Fibroblast of upper back skin (primary cell): Measurements from ENCODE around the gene HOXC11.

ENCODE experiments used
- DNase-seq: peaks from one replicate; pipeline ENCODE4 v3.0.0-alpha.2; 2013

HOXC11 gene

DNA sequence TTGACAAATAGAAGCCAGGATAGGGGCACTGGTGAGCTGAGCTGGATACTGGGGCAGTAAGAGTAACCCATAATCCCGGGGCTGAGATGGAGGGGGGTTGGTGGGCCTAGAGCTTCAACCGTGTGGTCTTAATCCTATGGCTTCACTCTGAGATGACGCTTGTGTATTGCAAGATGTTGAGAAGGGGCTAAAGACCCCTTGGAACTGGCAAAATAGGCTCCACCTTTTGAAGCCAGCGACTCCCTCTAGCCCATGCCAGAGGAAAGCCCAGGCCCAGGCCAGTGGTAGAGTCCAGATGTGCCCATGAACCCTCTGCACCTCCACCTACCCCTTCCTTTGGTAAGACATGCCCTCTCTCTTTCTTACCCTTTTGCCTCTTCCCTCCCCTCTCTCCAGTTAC, 13.6 kb upstream of the HOXC11 start:
- no peak for DNase-seq

DNA sequence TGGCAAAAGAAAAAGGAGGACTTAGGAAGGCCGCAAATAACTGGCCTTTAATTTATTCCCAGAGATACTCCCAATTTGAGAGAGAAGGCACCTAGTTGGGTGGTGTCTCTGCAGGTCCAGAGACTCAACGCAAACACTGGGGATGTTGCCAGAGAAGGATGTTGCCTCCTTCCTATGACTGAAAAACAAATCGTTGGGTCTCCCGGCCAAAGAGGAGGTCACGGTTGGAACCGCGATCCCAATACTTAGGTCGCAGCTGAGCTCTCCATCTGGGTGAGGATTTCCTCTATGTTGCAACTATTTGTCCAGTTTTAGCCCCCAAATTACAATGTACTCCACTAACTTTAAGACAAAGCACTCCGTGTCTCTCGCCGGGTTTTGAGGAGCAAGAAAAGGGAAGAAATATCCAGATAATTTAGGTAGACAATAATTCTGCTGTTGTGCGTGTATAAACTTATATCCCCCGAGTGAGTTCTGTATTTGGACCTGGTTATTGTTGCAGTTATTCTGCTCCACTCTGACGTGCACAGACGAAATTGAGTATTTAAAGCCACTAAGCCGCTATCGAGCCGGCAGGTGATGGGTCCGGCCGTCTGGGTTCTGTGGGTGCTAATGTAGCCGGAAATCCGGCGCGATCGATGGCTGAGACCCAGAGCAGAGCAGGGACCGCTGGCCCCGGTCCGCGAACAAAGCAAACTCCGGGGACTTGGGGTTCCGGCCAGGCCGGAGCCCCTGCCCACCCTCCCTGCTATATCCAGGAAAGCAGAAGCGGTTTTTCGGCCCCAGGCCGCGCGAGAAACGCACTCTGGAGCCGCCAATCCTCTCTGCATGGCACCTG, 12.5 kb upstream of the HOXC11 start:
- no peak for DNase-seq

DNA sequence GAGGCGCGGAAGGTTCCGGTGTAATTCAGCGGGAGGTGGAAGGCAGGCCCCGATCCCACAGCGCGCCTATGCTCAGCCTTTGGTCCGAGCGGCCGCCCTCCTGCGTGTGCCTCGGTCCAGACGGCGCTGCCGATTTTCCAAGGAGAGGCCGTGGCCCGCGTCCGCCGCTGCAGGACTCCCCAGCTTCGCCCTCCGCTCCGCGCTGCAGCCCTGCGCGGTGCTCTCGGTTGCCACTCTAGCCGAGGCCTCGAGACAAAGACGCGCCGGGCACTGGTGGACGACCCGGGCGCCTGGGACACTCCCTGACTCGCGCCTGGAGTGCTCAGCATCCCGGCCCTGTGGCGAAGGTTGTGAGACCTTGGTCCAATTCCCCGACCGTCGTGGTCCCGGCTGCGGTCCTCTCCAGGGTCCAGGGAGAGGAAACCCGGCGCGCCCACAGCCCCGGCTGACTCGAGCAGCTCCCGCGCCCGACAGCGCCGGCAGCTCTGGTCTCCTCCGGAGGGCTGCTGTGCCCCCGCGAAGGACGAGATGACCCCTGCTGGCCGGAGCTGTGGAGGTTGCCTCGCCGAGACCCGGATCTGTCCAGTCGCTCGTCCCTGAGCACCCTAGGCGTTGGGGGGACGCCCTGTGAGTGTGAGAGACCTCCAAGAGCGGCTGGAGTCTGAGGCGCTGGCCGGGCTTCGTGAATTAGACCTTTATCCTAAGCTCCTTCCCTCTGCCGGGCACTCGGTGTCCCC, 11.7 kb upstream of the HOXC11 start:
- DNase-seq: no peak

DNA sequence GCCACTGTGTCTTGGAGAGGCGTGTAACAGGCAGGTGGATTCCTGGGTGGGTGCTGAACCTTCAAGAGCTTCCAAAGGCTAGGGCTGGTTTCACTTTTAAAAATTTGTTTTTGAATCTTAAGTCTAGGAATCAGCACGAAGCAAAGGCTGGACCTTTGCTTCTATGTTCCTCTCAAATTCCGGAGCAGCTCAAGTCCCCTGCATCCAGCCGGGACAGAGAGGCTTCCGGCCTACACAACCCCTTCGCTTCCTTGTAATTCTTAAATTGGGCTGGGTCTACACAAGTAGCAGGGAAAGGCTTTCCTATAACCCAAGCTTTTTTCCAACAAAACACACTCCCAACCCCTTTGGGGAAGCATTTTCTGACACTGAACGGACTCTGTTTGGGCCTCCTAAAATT, 9.9 kb upstream of the HOXC11 start:
- no peak for DNase-seq

DNA sequence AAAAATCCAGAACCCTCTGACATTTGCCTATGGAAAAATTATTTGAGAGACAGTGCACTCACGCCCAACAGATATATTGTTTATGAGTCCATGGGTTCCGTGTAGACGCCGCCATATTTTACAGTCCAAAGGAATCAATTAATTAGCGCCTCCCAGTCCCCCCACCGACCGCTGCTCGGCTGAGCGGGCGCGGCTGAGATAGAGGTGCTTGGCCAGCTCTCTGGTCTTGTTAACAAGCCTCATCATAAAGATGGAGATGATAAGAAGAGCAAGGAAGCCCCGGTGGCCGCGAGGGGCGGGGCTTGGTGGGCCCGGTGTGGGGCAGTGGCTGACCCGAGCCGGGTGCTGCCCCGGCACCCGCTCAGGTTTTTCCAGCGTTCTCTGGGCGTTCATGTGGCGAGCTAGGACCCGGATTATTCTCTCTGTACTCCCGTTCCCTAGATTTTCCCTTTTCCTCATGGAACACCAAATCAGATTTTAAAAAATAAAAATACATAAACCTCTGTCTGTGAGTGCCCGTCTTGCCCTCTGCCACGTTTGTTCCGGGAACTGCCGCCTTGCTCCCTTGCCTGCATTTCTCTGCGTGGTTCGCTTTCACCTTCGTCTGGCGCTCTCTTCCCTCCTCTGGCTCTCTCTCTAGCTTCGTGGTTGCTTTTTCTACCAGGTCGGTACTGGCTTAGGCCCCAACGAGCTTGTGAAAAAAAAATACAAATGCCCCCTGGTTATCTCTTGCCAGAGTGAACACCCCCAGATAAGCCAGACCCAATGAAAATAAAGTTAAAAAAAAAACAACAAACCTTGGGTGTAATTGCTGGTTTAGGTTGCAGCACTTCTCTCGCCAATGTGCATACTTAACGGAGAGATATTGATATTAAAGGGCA, 9.3 kb upstream of the HOXC11 start:
- no peak for DNase-seq

DNA sequence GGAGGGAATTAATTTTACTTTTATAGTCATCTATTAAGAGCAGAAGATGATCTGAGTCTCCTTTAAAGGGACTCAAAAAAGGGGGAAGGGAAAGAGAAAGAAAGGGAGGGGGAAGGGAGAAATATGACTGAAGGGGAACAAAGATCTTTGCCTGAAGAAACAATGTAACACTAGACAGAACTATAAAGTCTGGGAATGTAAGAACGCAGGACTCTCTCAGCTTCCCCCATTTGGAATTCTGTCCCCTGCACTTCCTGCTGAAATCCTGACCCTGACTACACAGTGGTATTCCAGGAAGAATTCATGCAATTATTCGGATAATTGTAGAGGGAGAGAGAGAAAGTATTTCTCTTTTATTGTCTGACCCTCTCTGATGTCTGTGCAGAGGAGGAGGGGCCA, 8.6 kb upstream of the HOXC11 start:
- DNase-seq: no peak

DNA sequence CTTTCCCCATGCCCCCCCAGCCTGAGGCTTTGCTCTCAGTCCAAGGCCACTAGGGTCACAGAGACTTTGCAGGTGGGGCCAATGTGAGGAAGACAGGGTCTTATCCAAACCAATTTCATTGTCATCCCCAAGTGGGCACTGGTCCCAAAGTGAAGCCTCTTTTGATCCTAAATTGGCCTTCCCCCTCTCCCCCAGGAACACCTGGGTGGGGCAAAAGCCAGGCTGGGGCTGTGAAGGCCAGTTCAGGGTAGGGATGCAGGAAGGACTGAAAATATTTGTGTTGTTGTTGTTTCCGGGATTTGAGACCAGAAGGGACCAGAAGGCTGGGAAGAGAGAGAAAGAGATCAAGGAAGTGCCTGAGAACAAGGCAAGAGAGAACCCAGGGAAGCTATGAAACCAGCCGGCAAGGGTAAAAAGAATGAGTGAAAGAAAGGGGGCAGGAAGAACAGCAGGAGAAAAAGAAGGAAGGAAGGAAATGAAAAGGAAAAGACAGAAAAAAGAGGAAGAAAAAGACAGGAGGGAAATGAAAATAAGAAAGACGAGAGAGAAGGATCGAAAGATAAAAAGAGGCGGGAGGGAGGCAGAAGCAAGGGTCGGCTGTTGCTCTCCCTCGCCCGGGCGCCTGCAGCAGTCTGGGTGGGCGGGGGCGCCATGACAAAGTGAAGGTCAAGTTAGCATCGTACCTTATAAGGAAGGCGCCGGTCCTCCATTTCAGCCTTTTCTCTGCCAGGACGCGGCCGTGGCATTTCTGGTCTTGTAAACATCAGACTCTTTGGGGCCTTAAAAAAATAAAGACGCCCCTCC, 7.4 kb upstream of the HOXC11 start:
- DNase-seq: no peak

DNA sequence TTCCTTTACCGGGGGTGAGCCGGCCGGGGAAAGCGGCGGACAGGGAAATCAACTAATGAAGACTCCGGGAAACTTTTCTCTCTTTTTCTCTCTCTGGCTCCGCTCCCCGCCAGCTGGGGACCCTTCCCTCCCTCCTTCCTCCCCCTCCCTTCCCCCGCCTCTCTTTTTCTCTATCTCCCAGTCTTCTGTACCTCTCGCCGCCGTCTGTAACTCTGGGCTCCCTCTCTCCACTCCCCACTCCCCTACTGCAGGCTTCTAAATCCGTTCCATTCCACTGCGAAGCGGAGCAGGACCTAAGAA, 6.9 kb upstream of the HOXC11 start:
- DNase-seq: no peak

DNA sequence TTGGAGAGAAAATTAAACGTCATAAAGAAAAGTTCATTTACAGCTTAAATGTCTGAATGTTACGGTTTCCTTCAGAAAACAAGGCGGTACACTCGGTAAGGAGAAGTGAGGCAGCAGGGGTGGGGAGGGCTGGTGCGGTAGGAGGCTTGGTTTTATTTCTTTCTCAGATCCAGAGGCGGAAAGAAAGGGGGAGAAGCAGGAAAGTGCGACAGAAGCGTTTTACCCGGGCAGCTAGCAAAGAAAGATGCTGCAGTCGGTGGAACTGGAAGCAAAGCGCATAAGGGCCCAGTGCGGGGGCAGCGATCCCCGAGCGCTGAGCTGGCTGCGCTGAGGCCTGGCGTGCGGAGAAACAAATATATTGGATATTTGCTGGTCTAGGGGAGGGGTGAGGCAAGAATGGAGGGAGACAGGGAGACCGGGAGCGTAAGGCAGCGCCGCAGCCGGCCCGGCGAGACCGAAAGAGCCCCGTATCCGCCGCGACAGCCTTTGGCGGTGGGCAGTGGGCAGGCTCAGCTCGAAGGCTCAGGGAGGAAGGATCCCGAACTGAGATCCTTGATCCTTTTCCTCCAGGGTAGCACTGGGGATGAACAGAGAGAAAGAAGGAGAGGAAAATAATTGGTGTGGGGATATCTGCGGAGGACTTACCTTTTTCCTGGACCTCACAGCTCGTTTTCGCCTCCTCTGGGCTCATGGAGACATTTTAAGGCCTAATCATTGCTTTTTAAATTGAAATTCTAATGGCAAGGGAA, 6.4 kb upstream of the HOXC11 start:
- no peak for DNase-seq

DNA sequence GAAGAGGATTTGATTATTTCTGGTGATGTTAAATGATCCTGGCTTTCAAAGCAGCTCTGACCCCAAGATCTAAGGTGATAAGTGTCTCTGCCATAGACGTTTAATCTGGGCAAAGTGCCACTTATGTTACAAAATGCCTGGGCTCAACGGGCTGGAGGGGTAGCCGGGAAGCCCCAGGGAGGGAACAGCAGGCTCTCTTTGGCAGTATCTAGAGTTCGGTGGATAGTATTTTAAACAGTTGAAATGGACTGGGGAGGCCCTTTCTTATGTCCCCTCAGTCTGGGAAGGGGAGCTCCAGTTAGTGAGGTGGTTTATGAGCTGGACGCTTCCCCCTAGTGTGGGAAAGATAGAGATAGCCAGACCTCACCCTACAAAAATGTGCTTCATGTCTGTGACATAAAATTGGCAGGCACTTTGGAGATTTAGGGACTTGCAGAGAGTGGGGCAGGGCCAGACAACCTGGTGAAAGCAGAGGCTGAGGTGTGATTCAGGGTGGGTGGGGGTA, 5.5 kb upstream of the HOXC11 start:
- no peak for DNase-seq

DNA sequence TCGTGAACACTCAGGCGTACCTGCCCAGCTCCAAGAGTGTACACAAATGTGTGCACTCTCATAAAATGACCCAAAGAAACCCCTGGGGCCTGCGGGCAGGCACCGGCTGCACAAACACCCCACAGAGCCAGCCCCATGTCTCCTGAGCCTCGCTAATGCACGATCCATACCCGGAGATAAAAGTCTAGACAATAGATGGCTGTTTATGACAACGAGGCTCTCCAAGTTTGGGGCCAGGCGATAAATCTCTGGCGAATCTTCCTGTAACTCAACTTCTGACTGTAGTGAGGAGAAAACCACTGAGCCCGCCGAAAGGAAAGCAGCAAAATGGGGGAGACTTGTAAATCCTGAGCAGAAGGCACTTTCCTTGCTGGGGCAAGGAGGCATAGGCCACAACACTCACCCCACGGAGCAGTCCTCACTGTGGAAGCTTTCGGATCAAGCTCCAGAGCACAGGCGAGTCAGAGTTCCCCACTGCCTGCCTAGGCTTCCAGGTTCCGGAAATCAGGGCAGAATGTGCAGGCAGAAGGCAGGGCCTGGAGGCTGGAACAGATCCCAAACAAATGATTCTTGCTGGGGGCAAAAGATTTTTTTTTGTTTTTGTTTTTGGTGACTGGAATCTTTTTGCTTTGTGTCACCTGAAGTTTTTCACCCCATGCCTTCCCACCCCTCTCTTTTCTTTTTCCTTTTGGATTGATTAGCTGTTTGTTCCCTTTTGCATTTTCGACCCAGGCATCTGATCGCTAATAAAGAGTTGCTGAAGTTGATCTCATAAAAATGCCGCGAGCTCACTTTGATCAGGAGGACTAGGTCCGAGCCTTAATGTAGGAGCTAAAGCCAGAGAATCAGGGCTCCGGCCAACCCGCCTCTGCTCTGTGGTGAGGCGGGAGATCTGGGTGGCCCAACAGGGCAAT, 4.5 kb upstream of the HOXC11 start:
- DNase-seq: no peak

DNA sequence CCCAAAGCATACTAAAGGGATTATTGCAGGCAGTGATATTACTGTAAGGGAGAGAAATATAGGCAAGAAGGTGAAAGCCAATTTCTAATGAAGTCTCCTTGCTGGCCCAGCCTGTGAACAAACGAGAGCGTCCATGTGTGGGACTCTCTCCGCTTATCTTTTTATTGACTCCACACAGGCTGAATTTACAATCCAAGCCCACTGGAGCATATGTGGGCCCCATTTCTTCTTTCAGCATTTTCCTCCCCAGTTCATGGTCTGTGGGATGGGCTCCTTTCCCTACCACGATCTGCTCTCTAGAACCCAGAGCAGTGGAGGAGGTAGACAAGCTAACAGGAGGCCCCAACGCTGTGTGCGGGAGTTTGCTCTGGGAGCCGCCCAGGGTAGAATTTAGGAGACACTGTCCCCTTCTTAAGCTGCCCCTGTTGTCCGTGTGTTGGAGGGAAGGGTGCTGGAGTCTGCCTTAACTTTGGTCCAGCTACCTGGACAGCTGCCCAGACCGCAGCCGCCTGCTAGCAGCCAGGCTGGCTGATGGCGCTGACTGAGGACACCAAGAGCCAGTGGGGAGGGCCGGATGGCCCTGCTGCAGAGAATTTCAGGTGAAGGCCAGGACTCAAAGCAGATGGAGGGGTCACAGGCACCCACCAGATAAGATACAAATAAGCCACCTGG, 3.2 kb upstream of the HOXC11 start:
- no peak for DNase-seq

DNA sequence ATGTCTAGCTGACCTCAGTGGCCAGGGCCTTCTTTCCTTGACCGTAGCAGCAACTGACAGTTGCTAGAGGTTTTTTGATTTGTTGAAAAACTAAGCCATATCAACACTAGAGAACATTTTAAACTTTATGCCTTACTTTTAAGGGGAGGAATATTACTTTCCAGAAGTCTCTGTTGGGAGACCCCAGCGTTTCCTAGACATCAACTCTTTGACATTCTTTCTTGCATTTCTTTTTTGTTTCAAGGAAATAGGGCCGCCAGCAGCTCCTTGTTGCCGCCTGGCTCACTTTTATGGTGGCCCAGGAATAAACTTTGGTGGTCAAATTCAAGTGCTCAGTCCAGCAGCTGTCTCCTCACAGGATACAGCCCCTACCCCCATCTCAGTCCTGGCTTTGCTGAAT, 2.5 kb upstream of the HOXC11 start:
- DNase-seq: no peak

DNA sequence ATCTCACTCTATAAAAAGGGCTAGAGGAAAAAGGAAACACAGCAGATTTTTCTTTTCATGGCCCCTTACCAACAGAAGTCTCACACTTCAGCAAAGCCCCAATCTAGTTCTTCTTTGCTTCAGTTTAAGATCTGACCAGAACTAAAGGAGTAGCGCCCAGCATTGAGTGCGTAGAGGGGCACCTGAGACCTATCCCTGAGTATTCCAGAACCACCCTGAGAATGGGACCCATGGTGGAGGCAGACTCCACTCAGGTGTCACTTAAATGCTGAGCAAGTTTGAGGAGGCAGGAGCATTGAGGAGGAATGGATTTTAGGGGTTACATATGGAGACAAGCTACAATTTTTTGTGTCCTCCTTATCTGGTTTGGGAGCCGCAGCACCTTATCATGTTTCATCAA, 1.8 kb upstream of the HOXC11 start:
- DNase-seq: no peak

DNA sequence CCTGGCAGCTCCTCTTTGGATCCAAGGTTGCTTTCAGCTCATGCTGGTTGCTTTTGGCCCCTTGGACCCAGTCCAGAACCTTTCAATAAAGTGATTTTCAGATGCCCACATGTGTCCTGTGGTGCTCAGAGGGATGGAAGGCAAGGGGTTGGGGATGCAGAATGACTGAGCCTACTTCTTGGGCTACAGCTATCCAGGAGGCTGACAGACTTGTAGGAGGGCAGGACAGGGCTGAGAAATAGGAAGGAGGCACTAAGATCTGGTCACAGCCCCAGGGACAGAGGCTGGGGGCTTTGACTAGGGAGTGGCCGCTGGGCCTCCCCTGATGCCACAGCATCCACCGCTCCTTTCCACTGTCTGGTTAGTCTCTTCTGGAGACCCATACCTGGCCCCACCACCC, 1.2 kb upstream of the HOXC11 start:
- no peak for DNase-seq

DNA sequence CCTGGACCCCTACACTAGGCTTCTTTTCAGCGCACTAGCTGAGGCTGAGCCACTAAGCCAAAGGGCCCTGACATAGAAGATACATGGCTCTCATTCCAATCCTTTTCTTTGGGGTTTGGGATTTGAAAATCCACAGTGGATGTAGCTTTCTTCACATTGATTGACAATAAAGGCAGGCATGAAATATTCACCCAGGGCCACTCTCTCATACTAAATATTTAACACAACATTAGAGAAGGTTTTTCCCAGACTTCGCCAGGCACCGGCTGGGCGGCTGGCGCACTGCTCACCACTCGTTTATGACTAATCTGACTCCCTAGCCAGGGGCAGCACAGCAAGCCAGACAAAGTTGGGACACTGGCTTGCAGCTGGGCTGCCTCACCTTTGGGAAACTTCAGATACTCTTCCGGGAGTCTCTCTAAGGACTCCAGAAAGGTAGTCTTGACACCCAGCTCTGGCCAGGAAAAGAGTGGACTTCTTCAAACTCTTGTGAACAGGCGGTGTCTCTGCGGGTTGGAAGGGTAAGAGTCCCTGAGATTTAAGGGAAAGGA, 699 bp upstream of the HOXC11 start:
- no peak for DNase-seq

DNA sequence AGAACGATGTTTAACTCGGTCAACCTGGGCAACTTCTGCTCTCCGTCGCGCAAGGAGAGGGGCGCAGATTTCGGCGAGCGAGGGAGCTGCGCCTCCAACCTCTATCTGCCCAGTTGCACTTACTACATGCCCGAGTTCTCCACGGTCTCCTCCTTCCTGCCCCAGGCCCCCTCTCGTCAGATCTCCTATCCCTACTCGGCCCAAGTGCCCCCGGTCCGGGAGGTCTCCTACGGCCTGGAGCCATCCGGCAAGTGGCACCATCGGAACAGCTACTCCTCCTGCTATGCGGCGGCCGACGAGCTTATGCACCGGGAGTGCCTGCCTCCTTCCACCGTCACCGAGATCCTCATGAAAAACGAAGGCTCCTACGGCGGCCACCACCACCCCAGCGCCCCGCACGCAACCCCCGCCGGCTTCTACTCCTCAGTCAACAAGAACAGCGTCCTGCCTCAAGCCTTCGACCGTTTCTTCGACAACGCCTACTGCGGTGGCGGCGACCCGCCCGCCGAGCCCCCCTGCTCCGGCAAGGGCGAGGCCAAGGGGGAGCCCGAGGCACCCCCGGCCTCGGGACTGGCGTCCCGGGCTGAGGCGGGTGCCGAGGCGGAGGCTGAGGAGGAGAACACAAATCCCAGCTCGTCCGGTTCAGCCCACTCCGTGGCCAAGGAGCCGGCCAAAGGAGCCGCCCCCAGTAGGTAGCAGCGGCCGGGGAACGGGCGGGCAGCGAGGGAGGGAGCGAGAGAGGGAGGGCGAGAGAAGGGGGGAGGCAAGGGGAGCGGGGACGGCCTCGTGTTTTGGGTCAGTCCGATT, 513 bp downstream of the HOXC11 start:
- DNase-seq: no peak

DNA sequence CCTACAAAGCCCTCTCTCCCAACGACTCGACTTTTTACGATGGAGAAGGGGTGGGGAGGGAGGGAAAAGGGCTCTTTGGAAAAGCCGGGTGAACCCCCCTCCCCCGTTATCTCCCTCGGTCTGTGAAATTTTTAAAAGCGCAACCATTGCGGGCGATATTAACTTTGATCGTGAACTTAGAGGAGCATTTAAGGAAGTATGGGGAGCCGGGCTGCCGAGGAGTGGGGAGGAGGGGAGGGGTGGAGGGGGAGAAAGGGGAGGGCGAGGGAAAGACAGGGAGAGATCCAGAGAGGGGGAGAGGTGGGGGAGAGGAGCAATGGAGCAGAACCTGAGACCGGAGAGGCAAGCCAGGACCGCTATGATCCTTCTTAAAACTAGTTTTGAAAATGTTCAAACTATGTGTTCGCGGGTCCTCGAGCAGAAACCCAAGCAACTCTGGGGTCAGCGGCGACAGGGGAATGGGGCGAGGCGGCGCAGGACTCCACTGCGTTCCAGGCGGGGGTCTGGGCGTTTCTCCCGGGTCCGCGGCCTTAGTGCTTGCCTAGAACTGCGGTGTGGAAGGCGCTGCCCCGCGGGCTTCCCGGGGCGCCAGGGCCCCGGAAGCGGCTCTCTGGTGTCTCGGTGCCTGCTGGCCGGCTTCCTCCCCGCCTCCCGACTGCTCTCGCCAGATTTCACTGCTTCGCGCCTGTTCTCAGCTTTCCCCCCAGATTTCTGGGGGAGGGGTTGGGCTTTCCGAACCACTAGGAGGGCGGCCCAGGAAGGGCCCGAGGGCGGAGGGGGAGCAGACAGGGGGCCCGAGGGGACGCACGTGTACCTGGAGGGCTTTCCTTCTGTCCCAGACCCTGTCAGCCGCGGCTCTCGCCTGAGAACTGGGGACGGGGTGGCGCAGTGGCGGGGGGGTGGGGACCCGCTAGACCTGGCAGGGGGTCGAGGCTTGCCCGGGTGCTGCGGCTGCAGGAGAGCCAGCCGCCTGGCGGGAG, 1.4 kb downstream of the HOXC11 start, which contains the start of gene HOTAIR:
Gene HOTAIR (minus strand): TSS at position 871 of the 980 bp plus-strand sequence.
- no peak for DNase-seq
